Caco-2 (cell line): Measurements from ENCODE around the gene ELL2. TPM values are rescaled to one million over a fixed set of nuclear protein-coding genes. Genes with fewer than 3 reads are reported as not detected.

ENCODE experiments used
- BruUV-seq: library from RNA; stranded (reverse); fragments of 400-500 nt; replicated peaks from 2 replicates; lab custom pipeline; 2021; lab: Mats Ljungman, UMichigan
- CTCF ChIA-PET: fragments of 300-600 bp; sonication (Branson Sonifier 250); formaldehyde crosslinking; loops from one replicate; lab custom pipeline; 2022; ENCODE audit warnings: antibody characterized with exemption; lab: Charles Lee
- POLR2A ChIA-PET: fragments of 300-600 bp; sonication (Branson Sonifier 250); formaldehyde crosslinking; loops from one replicate; lab custom pipeline; 2022; ENCODE audit warnings: antibody characterized with exemption; lab: Charles Lee
- DNase-seq, 2 experiments: peaks; one replicate each; pipeline versions ENCODE4 v3.0.0 to v3.0.0-alpha.2; 2020 to 2022
- H3K27me3 ChIP-seq: replicated peaks from 2 replicates; pipeline ENCODE4 v1.6.0; 2011; ENCODE audit warnings: low read length; ENCODE audit not compliant: control insufficient read depth, insufficient read depth
- H3K36me3 ChIP-seq: 2 replicates; pipeline ENCODE4 v1.5.1; 2011; ENCODE audit warnings: low read length; ENCODE audit not compliant: control insufficient read depth, insufficient read depth
- H3K4me1 ChIP-seq: fragments of 250-450 bp; sonication (Bioruptor Pico); 2 replicates; pipeline ENCODE4 v1.5.1; 2020; ENCODE audit warnings: mild to moderate bottlenecking
- H3K4me3 ChIP-seq: 2 replicates; pipeline ENCODE4 v1.5.1; 2011; ENCODE audit warnings: low read depth, mild to moderate bottlenecking, control low read depth, low read length
- H3K9me3 ChIP-seq: fragments of 250-450 bp; sonication (Bioruptor Pico); 2 replicates; pipeline ENCODE4 v1.5.1; 2020; ENCODE audit warnings: mild to moderate bottlenecking, moderate library complexity
- H3K27ac Mint-ChIP-seq: one replicate; pipeline ENCODE4 v1.8.0; 2022; ENCODE audit warnings: mixed read lengths; ENCODE audit not compliant: unreplicated experiment
- H3K27me3 Mint-ChIP-seq: one replicate; pipeline ENCODE4 v1.8.0; 2022; ENCODE audit warnings: mixed read lengths; ENCODE audit not compliant: insufficient read depth, unreplicated experiment
- H3K36me3 Mint-ChIP-seq: one replicate; pipeline ENCODE4 v1.8.0; 2022; ENCODE audit warnings: mild to moderate bottlenecking, mixed read lengths; ENCODE audit not compliant: insufficient read depth, unreplicated experiment
- H3K4me1 Mint-ChIP-seq: one replicate; pipeline ENCODE4 v1.8.0; 2022; ENCODE audit warnings: low read depth, mixed read lengths; ENCODE audit not compliant: unreplicated experiment
- H3K4me3 Mint-ChIP-seq: one replicate; pipeline ENCODE4 v1.8.0; 2022; ENCODE audit warnings: mild to moderate bottlenecking, moderate library complexity, mixed read lengths; ENCODE audit not compliant: unreplicated experiment
- H3K9me3 Mint-ChIP-seq: one replicate; pipeline ENCODE4 v1.8.0; 2022; ENCODE audit warnings: mixed read lengths; ENCODE audit not compliant: unreplicated experiment
- intact Hi-C: fragments of 100-400 bp; cut with micrococcal nuclease; formaldehyde crosslinking; loops from one replicate; pipeline ENCODE4 v1.10.0; 2022; ENCODE audit not compliant: unreplicated experiment
- total RNA-seq: library from RNA; stranded (reverse); gene quantifications from 2 replicates; pipeline ENCODE4 v1.2.3, GENCODE V29; 2022
- TF ChIP-seq, protein P1 (sequence below), 2 experiments: fragments of 200-600 bp in 1 of 2; IDR thresholded peaks; 1 replicate in 1 of 2; 2 replicates in 1 of 2; pipeline versions ENCODE4 v1.5.1 to v1.8.0; 2011 to 2022; ENCODE audit warnings: antibody characterized with exemption in 1 of 2, control low read depth in 1 of 2, inconsistent platforms in 1 of 2, low read depth in 1 of 2, low read length in 1 of 2, mild to moderate bottlenecking in 1 of 2, moderate library complexity in 1 of 2; ENCODE audit not compliant: insufficient read depth in 1 of 2, severe bottlenecking in 1 of 2, unreplicated experiment in 1 of 2

The ELL2 gene
- total RNA-seq, 1 experiment from 2014 or later = 81.0 TPM

DNA sequence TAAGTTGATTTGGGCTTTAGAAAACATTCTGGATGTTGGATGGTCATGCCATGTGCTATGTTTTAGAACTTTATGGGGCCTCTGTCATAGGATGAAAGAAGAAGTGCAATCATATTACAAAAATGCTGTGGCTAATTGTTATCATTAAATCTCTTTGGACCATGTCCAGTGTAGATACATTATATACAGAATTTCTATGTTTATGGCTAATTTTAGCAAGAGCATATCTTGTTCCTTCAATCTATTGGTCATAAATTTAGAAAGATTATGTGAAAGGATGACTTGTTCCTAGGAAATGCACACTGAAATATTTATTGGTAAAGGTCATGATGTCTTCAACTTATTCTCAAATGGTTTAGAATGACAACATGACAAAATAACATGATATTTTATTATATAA is 42.4 kb upstream of the ELL2 start:
- Mint-ChIP-seq H3K36me3 (no peaks in the 10 kb centered on the region), H3K9me3 (peaks cover 9% of the 10 kb centered on the region), H3K4me3 (no peak overlapping the region), H3K4me1 (peaks cover 13% of the 10 kb centered on the region), H3K27me3 (no peaks in the 10 kb centered on the region), H3K27ac (no peak overlapping the region)
- TF ChIP-seq, protein P1, sequence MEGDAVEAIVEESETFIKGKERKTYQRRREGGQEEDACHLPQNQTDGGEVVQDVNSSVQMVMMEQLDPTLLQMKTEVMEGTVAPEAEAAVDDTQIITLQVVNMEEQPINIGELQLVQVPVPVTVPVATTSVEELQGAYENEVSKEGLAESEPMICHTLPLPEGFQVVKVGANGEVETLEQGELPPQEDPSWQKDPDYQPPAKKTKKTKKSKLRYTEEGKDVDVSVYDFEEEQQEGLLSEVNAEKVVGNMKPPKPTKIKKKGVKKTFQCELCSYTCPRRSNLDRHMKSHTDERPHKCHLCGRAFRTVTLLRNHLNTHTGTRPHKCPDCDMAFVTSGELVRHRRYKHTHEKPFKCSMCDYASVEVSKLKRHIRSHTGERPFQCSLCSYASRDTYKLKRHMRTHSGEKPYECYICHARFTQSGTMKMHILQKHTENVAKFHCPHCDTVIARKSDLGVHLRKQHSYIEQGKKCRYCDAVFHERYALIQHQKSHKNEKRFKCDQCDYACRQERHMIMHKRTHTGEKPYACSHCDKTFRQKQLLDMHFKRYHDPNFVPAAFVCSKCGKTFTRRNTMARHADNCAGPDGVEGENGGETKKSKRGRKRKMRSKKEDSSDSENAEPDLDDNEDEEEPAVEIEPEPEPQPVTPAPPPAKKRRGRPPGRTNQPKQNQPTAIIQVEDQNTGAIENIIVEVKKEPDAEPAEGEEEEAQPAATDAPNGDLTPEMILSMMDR (IDR thresholded peaks at IDR 0.05; ENCODE audit: insufficient read depth in 1 of 2, low read depth in 1 of 2, low read length in 1 of 2, severe bottlenecking in 1 of 2, unreplicated experiment in 1 of 2) = no peak
- intact Hi-C loops = no loop called here
- peaks cover 21% of the 10 kb centered on the region for H3K4me1 ChIP-seq
- ChIA-PET POLR2A (no interaction called here), CTCF (no interaction called here)
- no peaks in the 10 kb centered on the region for H3K36me3 ChIP-seq
- H3K27me3 ChIP-seq = no peaks in the 10 kb centered on the region
- no peak for DNase-seq
- no peaks in the 10 kb centered on the region for H3K9me3 ChIP-seq
- no peak overlapping the region for H3K4me3 ChIP-seq
- BruUV-seq = no TSS peak

DNA sequence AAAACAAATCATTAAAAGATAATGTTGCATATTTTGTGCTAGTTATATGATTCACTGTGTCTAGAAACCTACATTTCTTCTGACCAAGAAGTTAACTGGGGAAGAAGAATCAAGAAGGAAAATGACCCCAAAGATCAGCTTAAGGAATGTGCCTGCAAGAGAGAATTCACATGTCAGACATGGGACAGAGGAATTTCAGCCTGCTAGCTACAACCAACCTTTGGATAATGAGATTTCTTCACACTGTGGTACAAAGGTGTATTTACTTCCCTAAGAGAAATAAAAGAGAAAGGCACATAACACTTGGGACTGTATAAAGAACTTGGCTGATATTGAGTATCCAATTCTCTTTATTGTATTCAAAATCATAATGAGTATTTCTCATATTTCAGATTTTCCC is 39.6 kb upstream of the ELL2 start:
- TF ChIP-seq, protein P1 (IDR thresholded peaks at IDR 0.05; ENCODE audit: insufficient read depth in 1 of 2, low read depth in 1 of 2, low read length in 1 of 2, severe bottlenecking in 1 of 2, unreplicated experiment in 1 of 2) = no peak
- Mint-ChIP-seq H3K4me1 (peaks cover 24% of the 10 kb centered on the region), H3K27ac (no peak overlapping the region), H3K36me3 (no peaks in the 10 kb centered on the region), H3K4me3 (no peak overlapping the region), H3K27me3 (no peaks in the 10 kb centered on the region), H3K9me3 (peaks cover 9% of the 10 kb centered on the region)
- POLR2A ChIA-PET = interaction anchor here (0.6 to 1.0 kb wide), 2 partner anchors 14 to 40 kb away, joined by 3 read pairs; partner anchors contain the start of gene ELL2
- no TSS peak for BruUV-seq
- Histone ChIP-seq H3K4me3 (no peak overlapping the region), H3K36me3 (no peaks in the 10 kb centered on the region), H3K27me3 (no peaks in the 10 kb centered on the region), H3K4me1 (peaks cover 36% of the 10 kb centered on the region), H3K9me3 (no peaks in the 10 kb centered on the region)
- CTCF ChIA-PET = interaction anchor here (0.6 to 1.1 kb wide), 2 partner anchors 14 to 51 kb away, joined by 3 to 8 read pairs; no protein-coding TSS in a partner anchor
- DNase-seq = peak in 1 of 2 experiments; percentile 60
- intact Hi-C loops = loop anchor here (1.0 kb wide), 2 partner anchors 14 to 39 kb away; no protein-coding TSS in a partner anchor

GRCh38 chr5:96000308-96000707 is 38.7 kb upstream of the ELL2 start:
- no peaks in the 10 kb centered on the region for H3K27me3 ChIP-seq
- no TSS peak for BruUV-seq
- peaks cover 24% of the 10 kb centered on the region for H3K4me1 Mint-ChIP-seq
- H3K27me3 Mint-ChIP-seq = no peaks in the 10 kb centered on the region
- H3K4me1 ChIP-seq = peaks cover 36% of the 10 kb centered on the region
- ChIA-PET CTCF (no interaction called here), POLR2A (no interaction called here)
- H3K9me3 ChIP-seq = no peaks in the 10 kb centered on the region
- TF ChIP-seq, protein P1 (IDR thresholded peaks at IDR 0.05; ENCODE audit: insufficient read depth in 1 of 2, low read depth in 1 of 2, low read length in 1 of 2, severe bottlenecking in 1 of 2, unreplicated experiment in 1 of 2) = no peak
- H3K36me3 ChIP-seq = no peaks in the 10 kb centered on the region
- intact Hi-C loops = no loop called here
- no peak for DNase-seq
- no peaks in the 10 kb centered on the region for H3K36me3 Mint-ChIP-seq
- H3K4me3 ChIP-seq = no peak overlapping the region
- H3K4me3 Mint-ChIP-seq = no peak overlapping the region
- H3K27ac Mint-ChIP-seq = no peak overlapping the region
- peaks cover 7% of the 10 kb centered on the region for H3K9me3 Mint-ChIP-seq
